K562 (cell line): ENCODE data around the gene KRTAP5-4. TPM values are rescaled to one million over a fixed set of nuclear protein-coding genes. Genes with fewer than 3 reads are reported as not detected.

Source experiments
- ATAC-seq: fragments of 200-7000 bp; cut with Tn5 transposase; 3 replicates; pipeline ENCODE4 v1.9.1; 2020; ENCODE audit warnings: moderate library complexity
- BruUV-seq: library from RNA; stranded (reverse); fragments of 400-500 nt; replicated peaks from 2 replicates; lab custom pipeline; 2021; lab: Mats Ljungman, UMichigan
- CTCF ChIA-PET: fragments of 300-600 bp; formaldehyde crosslinking; extraction: SDS; loops from one replicate; lab custom pipeline; 2021; ENCODE audit warnings: low intra/inter-chr PET ratio; lab: Yijun Ruan, JAX
- POLR2A ChIA-PET: fragments of 300-600, 350-650 bp; sonication (Branson Sonifier 250); formaldehyde crosslinking; extraction: SDS; loops from one replicate; lab custom pipeline; 2021; ENCODE audit warnings: antibody characterized with exemption, inconsistent platforms; lab: Yijun Ruan, JAX
- DNase-seq, 4 experiments: peaks; one replicate each; pipeline versions ENCODE4 v3.0.0 to v3.0.0-alpha.2; 2011 to 2018; ENCODE audit warnings: low spot score in 3 of 4, mixed read lengths in 3 of 4; ENCODE audit errors: extremely low read depth in 1 of 4
- FAIRE-seq: peaks from 2 replicates; lab custom pipeline; 2011; peaks lifted over from hg19 to GRCh38; lab: Jason Lieb, UNC
- H2AFZ ChIP-seq: 2 replicates; pipeline ENCODE4 v1.6.0; 2011; ENCODE audit warnings: low read depth, low read length, control low read depth, inconsistent platforms
- H3K27ac ChIP-seq: fragments of 200-600 bp; 3 replicates; pipeline ENCODE4 v1.8.0; 2011; ENCODE audit warnings: low read depth, mild to moderate bottlenecking, control low read depth, inconsistent platforms, low read length, moderate library complexity, mixed read lengths; ENCODE audit errors: extremely low read depth
- H3K27me3 ChIP-seq, 2 experiments: fragments of 300-600 bp in 1 of 2; 2 replicates in 1 of 2; 3 replicates in 1 of 2; pipeline versions ENCODE4 v1.6.0 to v1.8.0; 2011; ENCODE audit warnings: inconsistent platforms in 2 of 2, low read length in 2 of 2, mild to moderate bottlenecking in 1 of 2, mixed read lengths in 1 of 2, moderate library complexity in 1 of 2; ENCODE audit not compliant: control insufficient read depth in 2 of 2, insufficient read depth in 2 of 2
- H3K36me3 ChIP-seq: fragments of 300-600 bp; 3 replicates; pipeline ENCODE4 v1.8.0; 2011; ENCODE audit warnings: mild to moderate bottlenecking, low read length, inconsistent platforms; ENCODE audit not compliant: control insufficient read depth, insufficient read depth
- H3K4me1 ChIP-seq, 2 experiments: fragments of 200-600 bp in 1 of 2; replicated peaks in 1 of 2; 2 replicates in 1 of 2; 3 replicates in 1 of 2; pipeline versions ENCODE4 v1.5.1 to v1.8.0; 2011; ENCODE audit warnings: inconsistent platforms in 2 of 2, low read length in 2 of 2, mild to moderate bottlenecking in 1 of 2, mixed read lengths in 1 of 2, moderate library complexity in 1 of 2; ENCODE audit not compliant: control insufficient read depth in 2 of 2, insufficient read depth in 2 of 2
- H3K4me2 ChIP-seq: 2 replicates; pipeline ENCODE4 v1.6.1; 2011; ENCODE audit warnings: low read length, control low read depth, inconsistent platforms, mixed read lengths; ENCODE audit not compliant: insufficient read depth
- H3K4me3 ChIP-seq: fragments of 200-600 bp; sonication (generic), shearing (Covaris generic); 2 replicates; pipeline ENCODE4 v1.5.1; 2016; ENCODE audit warnings: control low read depth, inconsistent platforms
- H3K79me2 ChIP-seq: fragments of 200-600 bp; 3 replicates; pipeline ENCODE4 v1.8.0; 2011; ENCODE audit warnings: low read length, inconsistent platforms; ENCODE audit not compliant: control insufficient read depth, insufficient read depth
- H3K9ac ChIP-seq, 2 experiments: 2 replicates each; pipeline versions ENCODE4 v1.6.0 to v1.6.1; 2011; ENCODE audit warnings: low read depth in 2 of 2, low read length in 2 of 2, control low read depth in 1 of 2, inconsistent platforms in 1 of 2, mild to moderate bottlenecking in 1 of 2, mixed read lengths in 1 of 2; ENCODE audit not compliant: insufficient read depth in 1 of 2
- H3K9me1 ChIP-seq: one replicate; pipeline ENCODE4 v1.6.0; 2011; ENCODE audit warnings: inconsistent platforms, mild to moderate bottlenecking, low read length, moderate library complexity; ENCODE audit not compliant: control insufficient read depth, insufficient read depth
- H3K9me3 ChIP-seq: replicated peaks from 2 replicates; pipeline ENCODE4 v1.5.1; 2011; ENCODE audit warnings: low read depth, low read length, inconsistent platforms; ENCODE audit not compliant: control insufficient read depth, insufficient read depth
- H4K20me1 ChIP-seq: replicated peaks from 2 replicates; pipeline ENCODE4 v1.6.1; 2011; ENCODE audit warnings: low read length, inconsistent platforms, mixed read lengths; ENCODE audit not compliant: control insufficient read depth, insufficient read depth
- BCLAF1 ChIP-seq, 2 experiments: fragments of 450-650 bp in 1 of 2; IDR thresholded peaks; 2 replicates each; pipeline ENCODE4 v1.6.1; 2011 to 2017; ENCODE audit warnings: low read depth in 2 of 2, antibody characterized with exemption in 1 of 2, borderline replicate concordance in 1 of 2, low read length in 1 of 2, mild to moderate bottlenecking in 1 of 2, mixed read lengths in 1 of 2; ENCODE audit not compliant: control insufficient read depth in 1 of 2
- CHCHD3 ChIP-seq: fragments of 250-450 bp; sonication (Bioruptor Pico); IDR thresholded peaks from 2 replicates; pipeline ENCODE4 v2.1.2; 2022; ENCODE audit warnings: mild to moderate bottlenecking
- KLF13 ChIP-seq: fragments of 450-650 bp; IDR thresholded peaks from 2 replicates; pipeline ENCODE4 v1.6.1; 2016; ENCODE audit warnings: missing genetic modification characterization, low read depth, mild to moderate bottlenecking, missing compliant biosample characterization, moderate library complexity, borderline replicate concordance
- MEF2A ChIP-seq: IDR thresholded peaks from 2 replicates; pipeline ENCODE4 v1.6.1; 2011; ENCODE audit warnings: low read depth, mild to moderate bottlenecking, low read length, moderate library complexity; ENCODE audit not compliant: control insufficient read depth
- WHSC1 ChIP-seq: IDR thresholded peaks from one replicate; pipeline ENCODE4 v1.6.1; 2012; ENCODE audit warnings: low read length, control low read depth, inconsistent platforms
- ZBTB11 ChIP-seq, 3 experiments: fragments of 200-800 bp in 1 of 3; fragments of 250-450 bp in 1 of 3; fragments of 450-650 bp in 1 of 3; sonication (Bioruptor Pico) in 1 of 3; sonication (Bioruptor generic) in 1 of 3; formaldehyde crosslinking in 1 of 3; IDR thresholded peaks; 2 replicates each; pipeline versions ENCODE4 v1.6.1 to v1.8.0; 2016 to 2022; ENCODE audit warnings: mild to moderate bottlenecking in 2 of 3, missing genetic modification characterization in 2 of 3, missing compliant biosample characterization in 1 of 3, moderate library complexity in 1 of 3
- ZNF512 ChIP-seq: IDR thresholded peaks from 2 replicates; pipeline ENCODE4 v1.6.1; 2016; ENCODE audit warnings: missing genetic modification characterization, missing compliant biosample characterization
- WGBS: fragments of 100-300 bp; shearing (Covaris generic); methylation state at CpG from one replicate; pipeline ENCODE4 v1.1.6; 2016; ENCODE audit warnings: low coverage, mixed read lengths; ENCODE audit not compliant: insufficient coverage; ENCODE audit errors: missing lambda C conversion rate; 5-methylcytosine and 5-hydroxymethylcytosine counted together
- in situ Hi-C: fragments of 300-500 bp; cut with MboI; formaldehyde crosslinking; loops from 4 replicates; pipeline ENCODE4 v1.15.0; 2018; ENCODE audit warnings: inconsistent platforms, mixed read lengths
- intact Hi-C: fragments of 100-400 bp; cut with micrococcal nuclease; formaldehyde crosslinking; loops from 2 replicates; pipeline ENCODE4 v1.14.2; 2022
- polyA plus RNA-seq, 8 experiments: library from polyadenylated mRNA; depleted of rRNA in 4 of 8; stranded (reverse) in 5 of 8; unstranded in 3 of 8; fragments of >200 nt; fragmentation: Nextera tagmentation in 2 of 8; fragmentation: Illumina TruSeq in 1 of 8; extraction: Ambion mirVana in 2 of 8; extraction: Trizol in 1 of 8; gene quantifications; 2 replicates each; pipeline versions ENCODE4 v1.2.1 to v1.2.3, GENCODE V29; 2011 to 2014; ENCODE audit warnings: inconsistent platforms in 1 of 8, missing spikeins in 1 of 8
- total RNA-seq, 7 experiments: library from RNA; depleted of rRNA in 6 of 7; stranded (reverse); fragments of >200 nt in 6 of 7; fragmentation: Illumina TruSeq in 2 of 7; extraction: Trizol in 2 of 7; gene quantifications; 2 replicates each; pipeline versions ENCODE4 v1.2.1 to v1.2.3, GENCODE V29; 2011 to 2021; ENCODE audit warnings: low replicate concordance in 1 of 7

KRTAP5-4 gene
- total and polyA plus RNA-seq, 9 of the 15 experiments (the other 6 are each of a cell fraction or from before 2014, with no cell fraction given): not detected

- Histone ChIP-seq H2AFZ (no peak overlapping the region), H3K9me1 (no peaks in the 10 kb centered on the region), H3K9me3 (no peaks in the 10 kb centered on the region), H3K27ac (no peak overlapping the region), H3K36me3 (no peaks in the 10 kb centered on the region), H3K4me2 (no peak overlapping the region), H3K9ac (no peak overlapping the region), H3K4me1 (peaks cover 0 to 5% of the 10 kb centered on the region in 2 experiments; a peak in 1 of 5 replicates), H3K27me3 (peaks cover 16 to 71% of the 10 kb centered on the region in 2 experiments), H3K4me3 (no peak overlapping the region), H3K79me2 (no peaks in the 10 kb centered on the region), H4K20me1 (peaks cover 7% of the 10 kb centered on the region; the same call in 1 of the 2 replicates)
- ChIA-PET POLR2A (interaction anchor here (0.6 to 0.7 kb wide), 2 partner anchors 14 to 17 kb away, joined by 4 read pairs; no protein-coding TSS in a partner anchor), CTCF (no interaction called here)
- no peak for ATAC-seq
- intact Hi-C loops: no loop called here
- in situ Hi-C loops: no loop called here
- TF ChIP-seq CHCHD3 (CRISPR knock-in tag): no peak
- no peak for TF ChIP-seq ZNF512 (tag)
- no peak for TF ChIP-seq BCLAF1 (IDR thresholded peaks at IDR 0.05; ENCODE audit: borderline replicate concordance in 1 of 2, control insufficient read depth in 1 of 2, low read depth in 2 of 2, low read length in 1 of 2)
- no peak for TF ChIP-seq WHSC1
- TF ChIP-seq ZBTB11 (CRISPR knock-in tag; IDR thresholded peaks at IDR 0.05): no peak
- no peak for TF ChIP-seq MEF2A
- no peak for TF ChIP-seq KLF13 (tag)
- no peak for FAIRE-seq
- WGBS: under 1% methylated on average over 13 of the region's 13 CpGs
- no TSS peak for BruUV-seq
- no peak for DNase-seq
Measured at GRCh38 chr11:1631066-1631568, 9.2 kb upstream of the KRTAP5-4 start.
